Fibroblast of pulmonary artery (primary cell): ENCODE results near the gene SS18L1.

Experiments used
- DNase-seq: peaks from one replicate; pipeline ENCODE4 v3.0.0-alpha.2; 2010; ENCODE audit warnings: low read depth
- H3K4me3 ChIP-seq: replicated peaks from 2 replicates; pipeline ENCODE4 v1.5.1; 2011; ENCODE audit warnings: low read depth, mild to moderate bottlenecking, control low read depth, low read length, moderate library complexity
- CTCF ChIP-seq: IDR thresholded peaks from 2 replicates; pipeline ENCODE4 v1.5.1; 2011; ENCODE audit warnings: mild to moderate bottlenecking, control low read depth, low read length, inconsistent platforms; ENCODE audit errors: missing control alignments

The SS18L1 gene

GRCh38 chr20:62138912-62139311 is 4.7 kb upstream of the SS18L1 start:
- DNase-seq, result no peak
- no peak overlapping the region for H3K4me3 ChIP-seq
- no peak for TF ChIP-seq CTCF

GRCh38 chr20:62139636-62140035 is 3.9 kb upstream of the SS18L1 start:
- no peak for DNase-seq
- no peak overlapping the region for H3K4me3 ChIP-seq
- no peak for TF ChIP-seq CTCF

- TF ChIP-seq CTCF, result no peak
- peak overlapping the region; percentile 76 for H3K4me3 ChIP-seq
- no peak for DNase-seq
Measured at GRCh38 chr20:62141043-62141396, 2.5 kb upstream of the SS18L1 start.

GRCh38 chr20:62141397-62142251 is 1.9 kb upstream of the SS18L1 start:
- peak; percentile 54 for TF ChIP-seq CTCF

GRCh38 chr20:62142252-62143080 is 1.1 kb upstream of the SS18L1 start:
- DNase-seq, result no peak
- peak overlapping the region; percentile 76 for H3K4me3 ChIP-seq
- no peak for TF ChIP-seq CTCF

More at GRCh38 chr20:62141397-62142251, 1.9 kb upstream of the SS18L1 start:
- DNase-seq, result peak; percentile 55
- peak overlapping the region; percentile 76 for H3K4me3 ChIP-seq

GRCh38 chr20:62143957-62144825 is 622 bp downstream of the SS18L1 start:
- peak overlapping the region; percentile 71 for H3K4me3 ChIP-seq
- peak; percentile 68 for DNase-seq
- TF ChIP-seq CTCF, result no peak
